ENCODE measurements around the gene ADCY1.
A peak's percentile ranks its signal among the peaks of the same experiment; 100 is the strongest.
"Not testable (repeated sequence)": the region's sequence is repeated elsewhere in the genome, so short reads cannot be mapped to it uniquely, and the experiment has no call there.

ADCY1 gene

GRCh38 chr7:45768516-45769394 lies 194.6 kb downstream of the ADCY1 start:
- DNase-seq = peak; percentile 84

GRCh38 chr7:45769626-45770025 lies 195.5 kb downstream of the ADCY1 start:
- DNase-seq = not testable (repeated sequence)

Measured in kidney glomerular epithelial cell (primary cell).